Tongue (tissue), 2 donors: ENCODE results near the gene GPLD1. TPM values are rescaled to one million over a fixed set of nuclear protein-coding genes. Genes with fewer than 3 reads are reported as not detected.

ENCODE experiments used
- DNase-seq: peaks from one replicate; pipeline ENCODE4 v3.0.0-alpha.2; 2015
- total RNA-seq: library from RNA; depleted of rRNA; stranded (reverse); fragments of >200 nt; gene quantifications from one replicate; pipeline ENCODE4 v1.2.3, GENCODE V29; 2014

The GPLD1 gene
- total RNA-seq, 1 donor from 2014 or later = 1.3 TPM

DNA sequence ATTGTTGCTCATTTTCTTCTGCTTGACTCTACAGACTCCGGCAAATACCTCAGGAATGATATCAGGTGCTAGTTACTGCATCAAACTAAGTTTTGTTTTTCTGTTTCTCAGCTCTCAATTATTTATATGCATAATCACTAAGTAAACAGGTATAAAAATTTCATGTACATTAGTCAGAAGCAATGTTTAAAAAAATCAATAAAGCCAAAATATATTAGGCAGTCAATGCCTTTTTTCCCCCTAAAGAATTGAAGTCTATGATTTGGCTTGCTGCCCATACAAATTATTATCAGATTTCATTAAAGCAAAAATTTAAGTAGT lies 107.2 kb downstream of the GPLD1 start:
- DNase-seq = no peak

DNA sequence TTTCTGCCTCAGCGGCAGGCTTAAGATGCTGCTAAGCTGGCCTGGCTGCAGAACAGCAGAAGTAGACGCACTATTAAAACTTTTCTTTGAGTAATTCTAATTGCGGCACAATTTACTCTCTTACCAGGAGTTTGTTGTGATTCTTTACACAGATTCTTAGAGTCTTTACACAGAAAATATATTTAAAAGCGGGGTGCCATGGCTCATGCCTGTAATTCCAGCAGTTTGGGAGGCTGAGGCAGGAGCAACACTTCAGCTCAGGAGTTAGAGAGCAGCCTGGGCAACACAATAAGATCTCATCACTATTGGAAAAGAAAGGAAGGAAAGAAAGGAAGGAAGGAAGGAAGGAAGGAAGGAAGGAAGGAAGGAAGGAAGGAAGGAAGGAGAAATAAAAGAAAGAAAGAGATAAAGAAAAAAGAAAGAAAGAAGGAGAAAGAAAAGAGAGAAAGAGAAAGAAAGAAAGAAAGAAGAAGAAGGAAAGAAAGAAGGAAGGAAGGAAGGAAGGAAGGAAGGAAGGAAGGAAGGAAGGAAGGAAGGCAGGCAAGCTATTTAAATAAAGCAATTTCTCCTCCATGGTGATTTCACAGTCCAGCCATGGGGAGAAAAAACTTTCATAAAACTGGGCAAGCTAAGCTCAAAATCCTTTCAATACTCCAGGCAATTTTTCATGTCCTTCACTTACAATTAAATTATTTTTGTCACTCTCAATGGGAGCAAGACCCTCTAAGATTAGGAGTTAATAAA lies 107.7 kb downstream of the GPLD1 start:
- no peak for DNase-seq

DNA sequence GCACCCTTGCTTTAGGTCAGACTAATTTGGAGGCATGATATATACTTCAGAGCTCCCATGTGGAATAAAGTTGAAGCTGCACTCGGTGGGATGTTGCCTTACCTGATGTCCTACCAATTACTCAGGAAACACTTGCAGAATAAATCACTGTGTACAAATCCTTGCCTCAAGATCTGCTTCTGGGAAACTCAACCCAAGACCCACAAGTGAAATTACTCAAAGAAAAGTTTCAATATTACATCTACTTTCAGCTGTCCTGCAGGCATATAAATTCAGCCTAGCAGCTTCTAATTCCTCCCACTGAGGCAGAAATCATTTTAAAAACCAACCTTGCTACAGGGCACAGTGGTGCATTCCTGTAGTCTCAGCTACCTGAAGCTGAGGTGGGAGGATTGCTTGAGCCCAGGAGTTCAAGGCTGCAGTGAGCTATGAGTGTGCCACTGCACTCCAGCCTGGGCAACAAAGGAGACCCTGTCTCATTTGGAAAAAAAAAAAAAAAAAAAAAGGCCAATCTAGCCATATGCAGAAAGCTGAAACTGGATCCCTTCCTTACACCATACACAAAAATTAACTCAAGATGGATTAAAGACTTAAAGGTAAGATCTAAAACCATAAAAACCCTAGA lies 110.8 kb downstream of the GPLD1 start:
- DNase-seq = no peak

Other genes starting within 250 kb of the GPLD1 start
- gene DCDC2, start 131.5 kb downstream of the GPLD1 start, total RNA-seq = 0.21 TPM
- gene MRS2, start 86.6 kb downstream of the GPLD1 start, total RNA-seq = 36.2 TPM
- 15.9 TPM for gene ALDH5A1, start 5.4 kb upstream of the GPLD1 start, total RNA-seq
- not detected for gene KIAA0319, start 156.6 kb upstream of the GPLD1 start, total RNA-seq
- 29.1 TPM for gene TDP2, start 177.3 kb upstream of the GPLD1 start, total RNA-seq
- 5.7 TPM for gene ACOT13, start 177.5 kb upstream of the GPLD1 start, total RNA-seq
- gene C6orf62, start 229.6 kb upstream of the GPLD1 start, total RNA-seq = 85.2 TPM